GM12878 (cell line): ENCODE results near the gene U2AF1. TPM values are rescaled to one million over a fixed set of nuclear protein-coding genes. Genes with fewer than 3 reads are reported as not detected.
A peak's percentile ranks its signal among the peaks of the same experiment; 100 is the strongest.
"Not testable (repeated sequence)": the region's sequence is repeated elsewhere in the genome, so short reads cannot be mapped to it uniquely, and the experiment has no call there.

Experiments
- ATAC-seq: fragments of 200-7000 bp; cut with Tn5 transposase; 3 replicates; pipeline ENCODE4 v1.9.1; 2020; ENCODE audit warnings: mild to moderate bottlenecking, moderate library complexity
- BruUV-seq: library from RNA; stranded (reverse); fragments of 400-500 nt; replicated peaks from 2 replicates; lab custom pipeline; 2021; lab: Mats Ljungman, UMichigan
- CTCF ChIA-PET: fragments of 300-600 bp; sonication (Branson Sonifier 250); formaldehyde crosslinking; extraction: SDS; loops from one replicate; lab custom pipeline; 2021; ENCODE audit warnings: inconsistent platforms; lab: Yijun Ruan, JAX
- POLR2A ChIA-PET: fragments of 350-600 bp; formaldehyde crosslinking; extraction: SDS; loops from one replicate; lab custom pipeline; 2021; ENCODE audit warnings: inconsistent platforms; lab: Charles Lee
- RAD21 ChIA-PET: fragments of 300-600 bp; sonication (Branson Sonifier 250); formaldehyde crosslinking; loops from one replicate; lab custom pipeline; 2023; ENCODE audit warnings: antibody characterized with exemption; ENCODE audit not compliant: unreplicated experiment; lab: Charles Lee
- SMC1A ChIA-PET: fragments of 300-600 bp; sonication (Branson Sonifier 250); formaldehyde crosslinking; loops from one replicate; lab custom pipeline; 2023; ENCODE audit not compliant: unreplicated experiment, uncharacterized antibody; lab: Charles Lee
- DNase-seq: peaks from one replicate; pipeline ENCODE4 v3.0.0-alpha.2; 2011; ENCODE audit warnings: low read depth, low spot score
- FAIRE-seq: peaks from 3 replicates; lab custom pipeline; 2011; peaks lifted over from hg19 to GRCh38; lab: Jason Lieb, UNC
- H2AFZ ChIP-seq: 2 replicates; pipeline ENCODE4 v1.6.0; 2011; ENCODE audit warnings: low read depth, low read length, control low read depth; ENCODE audit not compliant: control insufficient read depth
- H3K27ac ChIP-seq: 2 replicates; pipeline ENCODE4 v1.5.1; 2011; ENCODE audit warnings: control low read depth; ENCODE audit not compliant: control insufficient read depth, insufficient read depth
- H3K27me3 ChIP-seq, 2 experiments: replicated peaks in 1 of 2; 2 replicates each; pipeline versions ENCODE4 v1.6.0 to v1.6.1; 2011; ENCODE audit warnings: low read length in 1 of 2; ENCODE audit not compliant: control insufficient read depth in 2 of 2, insufficient read depth in 2 of 2
- H3K36me3 ChIP-seq, 2 experiments: 2 replicates each; pipeline ENCODE4 v1.5.1; 2011; ENCODE audit warnings: low read length in 1 of 2; ENCODE audit not compliant: control insufficient read depth in 2 of 2, insufficient read depth in 2 of 2
- H3K4me1 ChIP-seq: 2 replicates; pipeline ENCODE4 v1.6.1; 2011; ENCODE audit warnings: mild to moderate bottlenecking, low read length, moderate library complexity, mixed read lengths; ENCODE audit not compliant: control insufficient read depth, insufficient read depth
- H3K4me2 ChIP-seq: 2 replicates; pipeline ENCODE4 v1.6.0; 2011; ENCODE audit warnings: control low read depth; ENCODE audit not compliant: control insufficient read depth, insufficient read depth
- H3K4me3 ChIP-seq: fragments of 200-600 bp; sonication (generic); 2 replicates; pipeline ENCODE4 v1.5.1; 2016
- H3K79me2 ChIP-seq: 2 replicates; pipeline ENCODE4 v1.6.0; 2011; ENCODE audit warnings: low read length; ENCODE audit not compliant: control insufficient read depth, insufficient read depth
- H3K9ac ChIP-seq: 2 replicates; pipeline ENCODE4 v1.8.0; 2011; ENCODE audit warnings: low read length, control low read depth, mixed read lengths; ENCODE audit not compliant: control insufficient read depth, insufficient read depth
- H3K9me3 ChIP-seq: replicated peaks from 3 replicates; pipeline ENCODE4 v1.5.1; 2011; ENCODE audit warnings: mild to moderate bottlenecking, low read length; ENCODE audit not compliant: control insufficient read depth, insufficient read depth
- H4K20me1 ChIP-seq: 2 replicates; pipeline ENCODE4 v1.6.0; 2011; ENCODE audit not compliant: control insufficient read depth, insufficient read depth
- WGBS: methylation state at CpG from one replicate; pipeline ENCODE4 v1.1.6; 2016; ENCODE audit warnings: low lambda C conversion rate; ENCODE audit not compliant: insufficient replicate concordance, insufficient coverage; ENCODE audit errors: missing lambda C conversion rate; 5-methylcytosine and 5-hydroxymethylcytosine counted together
- in situ Hi-C: fragments of 300-500 bp; cut with MboI; formaldehyde crosslinking; loops from 9 replicates; pipeline ENCODE4 v1.14.3; 2018; ENCODE audit warnings: mixed read lengths
- intact Hi-C: fragments of 100-400 bp; cut with micrococcal nuclease; formaldehyde crosslinking; loops from one replicate; pipeline ENCODE4 v1.14.2; 2022; ENCODE audit not compliant: unreplicated experiment
- polyA plus RNA-seq, 11 experiments: library from polyadenylated mRNA; depleted of rRNA in 4 of 11; unstranded in 6 of 11; stranded (reverse) in 5 of 11; fragments of >200 nt; fragmentation: Nextera tagmentation in 4 of 11; fragmentation: Illumina TruSeq in 1 of 11; extraction: Ambion mirVana in 4 of 11; extraction: Trizol in 1 of 11; gene quantifications; 1 replicate in 1 of 11; 2 replicates in 10 of 11; pipeline versions ENCODE4 v1.2.1 to v1.2.3, GENCODE V29; 2011 to 2016; ENCODE audit warnings: inconsistent platforms in 2 of 11, missing spikeins in 2 of 11, low read depth in 1 of 11
- total RNA-seq, 4 experiments: library from RNA; depleted of rRNA in 3 of 4; stranded (reverse); fragments of >200 nt in 3 of 4; fragmentation: Illumina TruSeq in 1 of 4; extraction: Trizol in 1 of 4; gene quantifications; 2 replicates each; pipeline versions ENCODE4 v1.2.1 to v1.2.3, GENCODE V29; 2013 to 2021

Gene U2AF1
- total and polyA plus RNA-seq, 10 of the 15 experiments (the other 5 are each of a cell fraction or from before 2014, with no cell fraction given), result 8.6 to 182 (median 60.1) TPM

GRCh38 chr21:43109006-43109405 is 1.6 kb upstream of the U2AF1 start:
- BruUV-seq, H3K27me3 ChIP-seq, in situ Hi-C loops, intact Hi-C loops, H3K9ac ChIP-seq, RAD21 ChIA-PET, H3K79me2 ChIP-seq, H3K36me3 ChIP-seq, H4K20me1 ChIP-seq, CTCF ChIA-PET, DNase-seq, H3K9me3 ChIP-seq, SMC1A ChIA-PET, H2AFZ ChIP-seq, H3K4me2 ChIP-seq, H3K27ac ChIP-seq, H3K4me1 ChIP-seq, H3K4me3 ChIP-seq, POLR2A ChIA-PET: not testable (repeated sequence)
- WGBS, result no CpG with 5 or more reads among the region's 7 CpGs
- peak; percentile 71 for ATAC-seq
- FAIRE-seq, result peak; percentile 91

GRCh38 chr21:43108177-43108576 is 807 bp upstream of the U2AF1 start:
- H2AFZ ChIP-seq, H3K27ac ChIP-seq, FAIRE-seq, BruUV-seq, POLR2A ChIA-PET, H3K9ac ChIP-seq, DNase-seq, H3K79me2 ChIP-seq, CTCF ChIA-PET, H3K9me3 ChIP-seq, H4K20me1 ChIP-seq, H3K4me2 ChIP-seq, H3K36me3 ChIP-seq, H3K27me3 ChIP-seq, H3K4me1 ChIP-seq, SMC1A ChIA-PET, in situ Hi-C loops, intact Hi-C loops, H3K4me3 ChIP-seq, RAD21 ChIA-PET: not testable (repeated sequence)
- WGBS, result no CpG with 5 or more reads among the region's 17 CpGs
- peak; percentile 60 for ATAC-seq

GRCh38 chr21:43107794-43108137 is 396 bp upstream of the U2AF1 start:
- CTCF ChIA-PET, H3K4me2 ChIP-seq, H3K4me3 ChIP-seq, FAIRE-seq, H4K20me1 ChIP-seq, H3K27ac ChIP-seq, H3K36me3 ChIP-seq, H2AFZ ChIP-seq, RAD21 ChIA-PET, BruUV-seq, ATAC-seq, H3K9ac ChIP-seq, in situ Hi-C loops, H3K27me3 ChIP-seq, DNase-seq, intact Hi-C loops, H3K9me3 ChIP-seq, SMC1A ChIA-PET, H3K4me1 ChIP-seq, H3K79me2 ChIP-seq, POLR2A ChIA-PET: not testable (repeated sequence)
- WGBS, result no CpG with 5 or more reads among the region's 17 CpGs

- RAD21 ChIA-PET, H4K20me1 ChIP-seq, ATAC-seq, H3K9me3 ChIP-seq, FAIRE-seq, H3K36me3 ChIP-seq, in situ Hi-C loops, H3K9ac ChIP-seq, BruUV-seq, H3K4me1 ChIP-seq, H3K27ac ChIP-seq, CTCF ChIA-PET, H3K4me2 ChIP-seq, H3K79me2 ChIP-seq, intact Hi-C loops, H2AFZ ChIP-seq, POLR2A ChIA-PET, H3K27me3 ChIP-seq, H3K4me3 ChIP-seq, DNase-seq, SMC1A ChIA-PET: not testable (repeated sequence)
- WGBS, result 50% methylated on average over 2 of the region's 5 CpGs
Measured at GRCh38 chr21:43104642-43105041, 2.7 kb downstream of the U2AF1 start.
